ENCODE data around the gene CCDC38. TPM values are rescaled to one million over a fixed set of nuclear protein-coding genes. Genes with fewer than 3 reads are reported as not detected.

Gene CCDC38
- total RNA-seq, 4 donors from 2014 or later = not detected

DNA sequence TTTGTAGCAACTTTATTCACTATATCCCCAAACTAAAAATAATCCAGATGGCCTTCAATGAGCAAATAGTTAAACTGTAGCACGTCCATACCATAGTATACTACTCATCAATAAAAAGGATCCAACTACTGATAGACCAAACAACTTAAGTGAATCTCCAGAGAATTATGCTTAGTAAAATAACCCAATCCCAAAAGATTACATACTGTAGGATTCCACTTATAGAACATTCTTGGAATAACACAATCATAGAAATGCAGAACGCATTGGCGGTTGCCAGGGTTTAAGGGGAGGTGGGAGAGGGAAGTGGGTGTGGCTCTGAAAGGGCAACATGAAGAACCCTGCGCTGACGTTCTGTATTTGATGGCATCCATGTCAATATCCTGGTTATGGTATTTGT lies 55.1 kb downstream of the CCDC38 start:
- TF ChIP-seq, protein P1, sequence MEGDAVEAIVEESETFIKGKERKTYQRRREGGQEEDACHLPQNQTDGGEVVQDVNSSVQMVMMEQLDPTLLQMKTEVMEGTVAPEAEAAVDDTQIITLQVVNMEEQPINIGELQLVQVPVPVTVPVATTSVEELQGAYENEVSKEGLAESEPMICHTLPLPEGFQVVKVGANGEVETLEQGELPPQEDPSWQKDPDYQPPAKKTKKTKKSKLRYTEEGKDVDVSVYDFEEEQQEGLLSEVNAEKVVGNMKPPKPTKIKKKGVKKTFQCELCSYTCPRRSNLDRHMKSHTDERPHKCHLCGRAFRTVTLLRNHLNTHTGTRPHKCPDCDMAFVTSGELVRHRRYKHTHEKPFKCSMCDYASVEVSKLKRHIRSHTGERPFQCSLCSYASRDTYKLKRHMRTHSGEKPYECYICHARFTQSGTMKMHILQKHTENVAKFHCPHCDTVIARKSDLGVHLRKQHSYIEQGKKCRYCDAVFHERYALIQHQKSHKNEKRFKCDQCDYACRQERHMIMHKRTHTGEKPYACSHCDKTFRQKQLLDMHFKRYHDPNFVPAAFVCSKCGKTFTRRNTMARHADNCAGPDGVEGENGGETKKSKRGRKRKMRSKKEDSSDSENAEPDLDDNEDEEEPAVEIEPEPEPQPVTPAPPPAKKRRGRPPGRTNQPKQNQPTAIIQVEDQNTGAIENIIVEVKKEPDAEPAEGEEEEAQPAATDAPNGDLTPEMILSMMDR (IDR thresholded peaks at IDR 0.05) = no peak
- DNase-seq (ENCODE audit: low spot score) (no peak), ATAC-seq (ENCODE audit: low FRiP score) (no peak)

DNA sequence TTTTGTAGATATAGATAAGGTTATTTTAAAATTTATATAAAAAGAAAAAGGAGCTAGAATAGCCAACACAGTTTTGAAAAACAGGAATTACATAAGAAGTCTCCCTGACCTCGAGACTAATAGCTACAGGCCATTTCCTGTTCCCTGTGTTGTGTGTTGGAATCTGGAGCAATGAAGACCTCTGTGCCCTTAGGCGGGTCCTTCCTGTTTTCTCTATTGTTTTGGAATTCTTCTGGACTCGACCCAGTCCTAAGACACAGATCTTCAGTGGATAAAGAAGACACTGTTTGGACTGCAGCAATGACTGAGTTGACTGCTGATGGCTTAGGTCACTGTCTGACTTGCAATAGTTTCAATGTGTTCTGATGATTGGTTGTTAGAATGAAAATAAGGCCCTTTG lies 57.4 kb downstream of the CCDC38 start:
- TF ChIP-seq, protein P1 (IDR thresholded peaks at IDR 0.05) = no peak
- DNase-seq (ENCODE audit: low spot score) (no peak), ATAC-seq (ENCODE audit: low FRiP score) (no peak)

DNA sequence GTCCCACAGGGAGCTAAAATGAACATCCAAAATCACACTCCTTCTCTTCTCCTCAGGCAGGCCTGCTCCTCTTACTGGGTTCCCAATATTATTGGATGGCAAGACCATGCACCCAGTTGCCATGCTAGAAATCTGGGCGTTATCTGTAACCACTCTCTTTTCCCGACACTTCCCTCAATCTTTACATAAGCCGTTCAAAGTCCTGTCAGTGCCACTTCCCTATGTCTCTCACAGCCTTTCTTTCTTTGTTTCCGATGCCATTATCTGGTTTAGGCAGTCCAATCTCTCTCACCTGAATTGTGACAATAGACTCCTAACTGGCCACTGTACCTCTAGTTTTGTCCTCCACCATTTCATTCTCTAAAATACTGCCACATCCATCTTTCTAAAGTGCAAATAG lies 59.5 kb downstream of the CCDC38 start:
- no peak for ATAC-seq (ENCODE audit: low FRiP score)
- TF ChIP-seq, protein P1 (IDR thresholded peaks at IDR 0.05) = no peak

DNA sequence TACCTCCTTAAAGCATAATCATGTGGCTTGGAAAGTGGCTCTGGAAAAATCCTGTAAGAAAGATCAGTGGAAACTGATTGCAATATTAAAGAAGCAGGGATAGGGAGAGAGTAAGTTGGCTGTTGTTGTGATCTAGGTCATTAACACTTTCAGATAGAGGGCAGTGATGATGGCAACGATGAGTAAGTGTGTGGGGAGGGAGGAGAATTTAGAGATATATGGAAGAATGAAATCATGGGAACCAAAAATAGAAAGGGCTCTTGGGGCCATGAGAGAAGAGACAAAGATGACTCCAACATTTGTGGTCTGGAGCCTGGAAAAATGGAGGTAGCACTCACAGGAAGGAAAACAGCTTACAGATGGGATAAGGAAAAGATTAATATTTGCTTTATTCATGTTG lies 60.3 kb downstream of the CCDC38 start:
- ATAC-seq (ENCODE audit: low FRiP score) (no peak), DNase-seq (ENCODE audit: low spot score) (no peak)
- TF ChIP-seq, protein P1 (IDR thresholded peaks at IDR 0.05) = no peak

More for the DNA sequence above, 59.5 kb downstream of the CCDC38 start:
- no peak for DNase-seq (ENCODE audit: low spot score)

DNA sequence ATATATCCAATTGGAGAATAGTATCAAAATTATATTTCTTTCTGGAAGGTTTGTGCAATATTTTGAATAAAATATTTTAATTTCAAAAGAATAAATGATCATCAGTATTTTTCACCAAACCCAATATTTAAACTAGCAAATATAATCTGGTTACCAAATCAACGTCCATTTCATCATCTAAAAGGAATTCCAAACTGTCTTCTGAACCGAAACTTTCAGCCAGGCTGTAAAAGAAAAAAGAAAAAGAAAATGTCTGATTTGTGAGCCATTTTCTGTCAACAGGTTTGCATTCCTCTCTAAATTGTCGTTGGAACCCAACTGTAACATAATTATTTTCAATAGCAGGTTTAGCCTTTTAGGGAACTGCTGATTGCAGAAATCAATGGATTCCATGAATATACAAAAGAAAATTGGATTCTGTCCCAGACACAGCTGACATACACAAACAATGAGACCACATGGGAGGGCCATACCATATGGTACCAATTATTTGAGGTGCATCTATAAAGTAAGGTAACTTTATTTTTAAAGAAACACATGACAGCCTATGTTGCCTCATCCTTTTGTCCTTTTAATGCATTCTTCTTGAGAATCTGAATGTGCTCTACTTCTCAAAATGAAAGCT lies 61.0 kb downstream of the CCDC38 start:
- DNase-seq (ENCODE audit: low spot score) = no peak
- ATAC-seq (ENCODE audit: low FRiP score) = no peak
- TF ChIP-seq, protein P1 (IDR thresholded peaks at IDR 0.05) = no peak

DNA sequence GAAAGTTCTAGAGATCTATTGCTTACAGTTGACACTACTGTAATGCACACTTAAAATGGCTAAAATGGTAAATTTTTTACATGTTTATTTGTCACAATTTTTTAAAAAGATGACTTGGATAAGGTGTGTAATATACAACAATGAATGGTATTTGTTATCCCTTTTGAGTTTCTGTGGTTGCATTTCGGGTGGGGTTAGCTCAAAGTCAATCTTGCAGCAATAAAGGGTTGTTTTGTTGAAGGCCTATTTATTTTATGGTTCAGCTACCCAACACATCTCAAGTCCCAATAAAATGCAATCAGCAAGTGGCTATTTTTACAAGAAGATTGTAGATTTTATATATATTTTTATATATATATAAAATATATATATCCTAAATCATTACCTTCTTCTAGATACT lies 61.5 kb downstream of the CCDC38 start:
- no peak for ATAC-seq (ENCODE audit: low FRiP score)
- TF ChIP-seq, protein P1 (IDR thresholded peaks at IDR 0.05) = no peak
- DNase-seq (ENCODE audit: low spot score) = no peak

DNA sequence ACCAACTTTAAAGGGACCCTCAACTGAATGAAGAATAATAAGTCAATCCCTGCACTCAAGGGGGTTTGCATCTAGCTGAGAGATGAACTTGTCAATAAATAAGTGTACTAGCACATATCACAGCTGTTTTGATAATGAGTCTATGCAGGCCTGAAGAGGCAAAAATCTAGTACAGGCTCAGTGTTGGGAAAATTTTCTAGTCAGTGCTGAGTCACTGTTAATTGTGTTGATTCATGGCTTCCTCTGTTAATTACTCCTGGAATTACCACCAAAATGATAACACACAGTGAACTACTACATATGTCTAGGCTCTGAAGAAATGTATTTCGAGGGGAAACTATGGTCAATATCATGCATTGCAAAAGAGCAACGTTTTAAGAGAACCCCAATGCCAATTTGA lies 64.8 kb downstream of the CCDC38 start:
- TF ChIP-seq, protein P1 (IDR thresholded peaks at IDR 0.05) = no peak
- ATAC-seq (ENCODE audit: low FRiP score) = no peak
- no peak for DNase-seq (ENCODE audit: low spot score)

All from omental fat pad (tissue), 4 donors.